AG04450 (cell line): ENCODE measurements around the gene ZNF879. TPM values are rescaled to one million over a fixed set of nuclear protein-coding genes. Genes with fewer than 3 reads are reported as not detected.

ENCODE experiments used
- CTCF ChIA-PET: fragments of 300-600, 350-600 bp; formaldehyde crosslinking; extraction: SDS; loops from one replicate; lab custom pipeline; 2022; ENCODE audit warnings: antibody characterized with exemption, inconsistent platforms; lab: Charles Lee
- POLR2A ChIA-PET: fragments of 350-600 bp; formaldehyde crosslinking; extraction: SDS; loops from one replicate; lab custom pipeline; 2021; ENCODE audit warnings: antibody characterized with exemption, inconsistent platforms; lab: Yijun Ruan, JAX
- DNase-seq: peaks from one replicate; pipeline ENCODE4 v3.0.0-alpha.2; 2011; ENCODE audit warnings: low read depth, low spot score
- H3K27ac ChIP-seq: one replicate; pipeline ENCODE4 v1.5.1; 2012; ENCODE audit warnings: low read depth, low read length, control low read depth
- H3K27me3 ChIP-seq: one replicate; pipeline ENCODE4 v1.6.0; 2012; ENCODE audit warnings: low read length; ENCODE audit not compliant: control insufficient read depth, insufficient read depth
- H3K4me3 ChIP-seq: 2 replicates; pipeline ENCODE4 v1.5.1; 2011; ENCODE audit warnings: mild to moderate bottlenecking, low read depth, low read length, control low read depth
- H3K9me3 ChIP-seq: 2 replicates; pipeline ENCODE4 v1.5.1; 2012; ENCODE audit warnings: low read length; ENCODE audit not compliant: control insufficient read depth, insufficient read depth
- CTCF ChIP-seq: IDR thresholded peaks from 2 replicates; pipeline ENCODE4 v1.5.1; 2011; ENCODE audit warnings: low read depth, low read length, control low read depth, inconsistent platforms
- polyA plus RNA-seq: library from polyadenylated mRNA; depleted of rRNA; stranded (reverse); fragments of >200 nt; gene quantifications from 2 replicates; pipeline ENCODE4 v1.2.3, GENCODE V29; 2011

ZNF879 gene
- polyA plus RNA-seq, 1 experiment, result 3.1 TPM

DNA sequence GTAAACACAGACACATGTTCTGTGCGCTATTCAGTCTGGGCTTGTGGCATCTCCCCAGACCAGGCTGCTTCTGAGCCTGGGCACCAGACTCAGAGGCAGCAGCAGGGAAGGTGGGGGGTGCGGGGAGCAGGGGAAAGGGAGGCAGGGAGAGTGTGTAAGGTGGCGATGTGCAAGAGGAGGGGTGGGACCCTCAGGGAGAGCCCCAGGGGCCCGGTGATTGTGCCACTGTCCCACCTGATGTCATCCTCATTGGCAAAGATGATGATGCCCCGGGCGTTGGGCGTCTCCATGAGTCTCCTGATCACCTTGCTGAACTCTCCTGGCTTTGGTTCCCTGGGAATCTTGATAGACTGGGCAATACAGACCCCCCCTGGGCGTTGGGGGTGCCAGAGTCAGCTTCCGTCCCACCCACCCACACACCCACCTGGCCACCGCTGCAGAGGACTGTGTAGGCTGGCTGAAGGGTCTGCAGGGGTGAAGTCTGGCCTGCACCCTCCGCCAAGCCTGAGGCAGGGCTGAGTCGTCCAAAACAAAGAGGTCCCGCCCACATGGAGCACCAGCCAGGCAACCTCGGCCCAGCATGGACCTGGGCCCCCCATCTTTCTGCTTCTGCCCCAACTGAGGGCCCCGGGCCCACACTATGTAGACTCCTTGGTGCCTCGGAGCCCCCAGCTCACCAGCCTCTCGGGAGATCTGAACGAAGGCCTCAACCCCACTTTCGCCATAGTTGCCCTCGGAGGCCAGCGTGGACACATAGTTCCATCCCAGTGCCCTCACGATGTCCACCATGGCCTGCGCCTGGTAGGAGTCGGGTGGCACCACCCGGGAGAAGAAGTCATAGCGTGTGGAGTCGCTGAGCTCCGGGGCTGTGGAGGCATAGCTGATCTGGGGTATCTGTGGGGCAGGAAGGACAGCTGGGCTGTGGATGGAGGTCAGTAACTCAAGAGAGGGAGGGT lies 32.1 kb upstream of the ZNF879 start:
- H3K4me3 ChIP-seq, result no peak overlapping the region
- ChIA-PET CTCF (no interaction called here), POLR2A (no interaction called here)
- TF ChIP-seq CTCF, result no peak
- H3K9me3 ChIP-seq, result peaks cover 92% of the 10 kb centered on the region
- no peaks in the 10 kb centered on the region for H3K27me3 ChIP-seq
- DNase-seq, result no peak
- no peak overlapping the region for H3K27ac ChIP-seq

GRCh38 chr5:178992291-178992895 lies 31.2 kb upstream of the ZNF879 start:
- DNase-seq, result no peak
- TF ChIP-seq CTCF, result no peak
- Histone ChIP-seq H3K9me3 (peaks cover 90% of the 10 kb centered on the region), H3K27me3 (no peaks in the 10 kb centered on the region), H3K27ac (no peak overlapping the region), H3K4me3 (no peak overlapping the region)
- POLR2A ChIA-PET, result no interaction called here
- CTCF ChIA-PET, result no interaction called here

GRCh38 chr5:178993236-178993765 lies 30.3 kb upstream of the ZNF879 start:
- POLR2A ChIA-PET, result no interaction called here
- no peak for DNase-seq
- CTCF ChIA-PET, result no interaction called here
- H3K9me3 ChIP-seq, result peaks cover 89% of the 10 kb centered on the region
- H3K27me3 ChIP-seq, result no peaks in the 10 kb centered on the region
- no peak overlapping the region for H3K4me3 ChIP-seq
- H3K27ac ChIP-seq, result no peak overlapping the region
- TF ChIP-seq CTCF, result no peak

DNA sequence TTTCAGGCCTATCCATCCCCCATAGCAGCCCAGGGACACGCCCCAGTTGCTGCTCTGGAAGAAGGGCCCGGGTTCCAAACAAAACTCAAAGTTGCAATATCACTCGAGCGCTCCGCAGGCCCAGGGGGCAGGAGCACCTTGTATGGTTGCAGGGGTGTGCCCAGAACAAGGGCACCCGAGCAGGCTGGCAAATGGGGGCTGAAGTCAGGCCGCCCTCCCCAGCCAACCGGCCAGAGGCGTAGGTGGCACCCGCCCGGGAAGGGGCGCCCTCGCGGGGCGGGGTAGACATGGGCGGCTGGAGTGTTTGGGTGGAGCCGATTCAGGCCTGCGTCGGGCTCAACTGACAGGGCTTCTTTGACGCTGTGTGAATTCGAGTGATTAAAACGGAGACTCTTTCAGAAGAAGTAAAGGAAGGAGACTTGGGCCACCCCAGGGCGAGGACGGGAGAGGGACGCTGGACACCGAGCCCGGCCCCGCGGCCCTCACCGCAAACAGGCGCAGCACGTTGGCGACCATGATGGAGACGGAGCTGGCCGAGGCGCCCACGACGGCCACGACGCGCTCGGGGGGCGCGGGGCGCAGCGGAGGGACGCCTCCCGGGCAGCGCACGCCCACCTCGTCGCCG lies 29.5 kb upstream of the ZNF879 start:
- no peak for DNase-seq
- Histone ChIP-seq H3K27me3 (no peaks in the 10 kb centered on the region), H3K27ac (no peak overlapping the region), H3K4me3 (no peak overlapping the region), H3K9me3 (peaks cover 90% of the 10 kb centered on the region)
- ChIA-PET POLR2A (no interaction called here), CTCF (no interaction called here)
- no peak for TF ChIP-seq CTCF
